Smooth muscle cell (in vitro differentiated cells): ENCODE results near the gene NDUFS3. TPM values are rescaled to one million over a fixed set of nuclear protein-coding genes. Genes with fewer than 3 reads are reported as not detected.

Experiments
- DNase-seq: peaks from one replicate; lab custom pipeline; 2025; ENCODE audit not compliant: unreplicated experiment; lab: John Stamatoyannopoulos, UW
- H2AFZ ChIP-seq: fragments of 200-600 bp; sonication (generic); 2 replicates; pipeline ENCODE4 v1.6.0; 2016; ENCODE audit warnings: antibody characterized with exemption, low read depth, mild to moderate bottlenecking
- H3F3A ChIP-seq: fragments of 200-600 bp; sonication (generic); 2 replicates; pipeline ENCODE4 v1.6.0; 2017; ENCODE audit warnings: antibody characterized with exemption, low read depth
- H3K27ac ChIP-seq: fragments of 200-600 bp; sonication (generic); 2 replicates; pipeline ENCODE4 v1.5.1; 2016; ENCODE audit warnings: low read depth, mild to moderate bottlenecking
- H3K27me3 ChIP-seq: fragments of 200-600 bp; sonication (generic); 2 replicates; pipeline ENCODE4 v1.6.1; 2016; ENCODE audit warnings: low read depth, mild to moderate bottlenecking
- H3K36me3 ChIP-seq: fragments of 200-600 bp; sonication (generic); 2 replicates; pipeline ENCODE4 v1.5.1; 2016; ENCODE audit warnings: low read depth
- H3K4me1 ChIP-seq: fragments of 200-600 bp; sonication (generic); 2 replicates; pipeline ENCODE4 v1.5.1; 2016; ENCODE audit warnings: low read depth
- H3K4me2 ChIP-seq: fragments of 200-600 bp; sonication (generic); 2 replicates; pipeline ENCODE4 v1.6.0; 2016; ENCODE audit warnings: mild to moderate bottlenecking
- H3K4me3 ChIP-seq: fragments of 200-600 bp; sonication (generic); 2 replicates; pipeline ENCODE4 v1.5.1; 2016; ENCODE audit warnings: mild to moderate bottlenecking
- H3K79me2 ChIP-seq: fragments of 200-600 bp; sonication (generic); 2 replicates; pipeline ENCODE4 v1.6.0; 2016; ENCODE audit warnings: low read depth, mild to moderate bottlenecking
- H3K9ac ChIP-seq: fragments of 200-600 bp; sonication (generic); 2 replicates; pipeline ENCODE4 v1.6.0; 2016; ENCODE audit warnings: low read depth
- H3K9me3 ChIP-seq: fragments of 200-600 bp; sonication (generic); replicated peaks from 2 replicates; pipeline ENCODE4 v1.5.1; 2016; ENCODE audit warnings: low read depth
- H4K20me1 ChIP-seq: fragments of 200-600 bp; sonication (generic); 2 replicates; pipeline ENCODE4 v1.6.0; 2016; ENCODE audit warnings: low read depth
- CTCF ChIP-seq: fragments of 200-600 bp; sonication (generic); IDR thresholded peaks from 2 replicates; pipeline ENCODE4 v1.5.1; 2017; ENCODE audit warnings: borderline replicate concordance, mild to moderate bottlenecking, antibody characterized with exemption; ENCODE audit not compliant: insufficient read depth, poor library complexity, severe bottlenecking
- WGBS: methylation state at CpG from one replicate; pipeline ENCODE4 v1.1.7; 2016; ENCODE audit warnings: low lambda C conversion rate; 5-methylcytosine and 5-hydroxymethylcytosine counted together
- polyA plus RNA-seq: library from polyadenylated mRNA; unstranded; fragments of >200 nt; fragmentation: Nextera tagmentation; extraction: Ambion mirVana; gene quantifications from 2 replicates; pipeline ENCODE4 v1.2.1, GENCODE V29; 2016
- total RNA-seq: library from RNA; depleted of rRNA; stranded (reverse); fragments of >200 nt; gene quantifications from 2 replicates; pipeline ENCODE4 v1.2.3, GENCODE V29; 2014

Gene NDUFS3
- total and polyA plus RNA-seq, 2 experiments from 2014 or later, result 53.8 to 110 TPM

GRCh38 chr11:47573321-47573720, 5.6 kb upstream of the NDUFS3 start:
- Histone ChIP-seq H3K79me2 (peaks cover 40% of the 10 kb centered on the region), H3K27ac (no peak overlapping the region)
- WGBS, result 95% methylated on average over 11 of the region's 11 CpGs

DNA sequence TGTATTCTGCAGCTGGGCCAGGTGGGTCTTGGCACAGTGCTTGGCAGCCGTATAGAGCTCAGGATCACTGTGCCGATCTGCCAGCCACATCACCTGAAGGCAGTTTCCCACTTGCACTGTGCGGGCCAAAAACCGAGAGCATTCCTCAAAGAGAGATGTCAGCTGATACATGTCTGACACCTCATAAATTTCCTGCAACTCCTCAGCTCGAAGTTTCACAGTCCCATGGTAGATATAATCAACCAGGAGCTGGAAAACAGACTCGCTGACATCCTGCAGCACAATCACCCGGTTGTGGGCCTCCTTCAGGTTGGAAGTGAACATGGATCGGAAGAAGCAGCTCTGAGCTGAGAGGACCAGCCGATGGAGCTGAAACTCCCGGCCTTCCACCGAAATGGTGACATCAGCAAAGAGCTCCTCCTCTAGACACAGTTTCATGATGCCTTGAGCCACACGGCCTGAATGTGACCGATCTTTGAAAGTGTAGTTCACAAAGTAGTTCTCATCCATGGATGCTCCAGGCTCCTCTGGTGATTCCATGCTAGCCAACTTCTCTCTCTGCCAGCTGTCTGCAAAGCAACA, 1.3 kb upstream of the NDUFS3 start:
- H3K36me3 ChIP-seq, result peaks cover 4% of the 10 kb centered on the region
- H3K9me3 ChIP-seq, result no peaks in the 10 kb centered on the region
- H3K27ac ChIP-seq, result peak overlapping the region; percentile 67
- peak overlapping the region; percentile 92 for H3K9ac ChIP-seq
- peak overlapping the region; percentile 84 for H3K4me3 ChIP-seq
- H3F3A ChIP-seq, result no peaks in the 10 kb centered on the region
- no peaks in the 10 kb centered on the region for H4K20me1 ChIP-seq
- H3K4me2 ChIP-seq, result peak overlapping the region; percentile 87
- DNase-seq, result no peak
- 62% methylated on average over 13 of the region's 13 CpGs for WGBS
- no peak for TF ChIP-seq CTCF
- peaks cover 12% of the 10 kb centered on the region for H3K4me1 ChIP-seq
- peaks cover 46% of the 10 kb centered on the region for H3K79me2 ChIP-seq
- H3K27me3 ChIP-seq, result no peaks in the 10 kb centered on the region
- H2AFZ ChIP-seq, result no peak overlapping the region

More at GRCh38 chr11:47573321-47573720, 5.6 kb upstream of the NDUFS3 start:
- no peak for TF ChIP-seq CTCF
- no peak for DNase-seq
- Histone ChIP-seq H3K9me3 (no peaks in the 10 kb centered on the region), H3K4me1 (peaks cover 7% of the 10 kb centered on the region), H4K20me1 (peaks cover 6% of the 10 kb centered on the region), H3K4me2 (no peak overlapping the region), H3K27me3 (no peaks in the 10 kb centered on the region), H3K36me3 (no peaks in the 10 kb centered on the region), H3F3A (no peaks in the 10 kb centered on the region), H2AFZ (no peak overlapping the region), H3K4me3 (no peak overlapping the region), H3K9ac (no peak overlapping the region)

- Histone ChIP-seq H3K27me3 (no peaks in the 10 kb centered on the region), H3F3A (no peaks in the 10 kb centered on the region), H3K27ac (no peak overlapping the region), H3K4me1 (peaks cover 5% of the 10 kb centered on the region), H2AFZ (no peak overlapping the region), H3K79me2 (peaks cover 23% of the 10 kb centered on the region), H3K36me3 (peaks cover 5% of the 10 kb centered on the region), H3K4me3 (no peak overlapping the region), H3K9me3 (no peaks in the 10 kb centered on the region), H3K4me2 (no peak overlapping the region), H3K9ac (no peak overlapping the region), H4K20me1 (no peaks in the 10 kb centered on the region)
- 91% methylated on average over 5 of the region's 5 CpGs for WGBS
- DNase-seq, result no peak
- TF ChIP-seq CTCF, result no peak
These were observed 5.0 kb downstream of the NDUFS3 start for GRCh38 chr11:47583844-47584243.

DNA sequence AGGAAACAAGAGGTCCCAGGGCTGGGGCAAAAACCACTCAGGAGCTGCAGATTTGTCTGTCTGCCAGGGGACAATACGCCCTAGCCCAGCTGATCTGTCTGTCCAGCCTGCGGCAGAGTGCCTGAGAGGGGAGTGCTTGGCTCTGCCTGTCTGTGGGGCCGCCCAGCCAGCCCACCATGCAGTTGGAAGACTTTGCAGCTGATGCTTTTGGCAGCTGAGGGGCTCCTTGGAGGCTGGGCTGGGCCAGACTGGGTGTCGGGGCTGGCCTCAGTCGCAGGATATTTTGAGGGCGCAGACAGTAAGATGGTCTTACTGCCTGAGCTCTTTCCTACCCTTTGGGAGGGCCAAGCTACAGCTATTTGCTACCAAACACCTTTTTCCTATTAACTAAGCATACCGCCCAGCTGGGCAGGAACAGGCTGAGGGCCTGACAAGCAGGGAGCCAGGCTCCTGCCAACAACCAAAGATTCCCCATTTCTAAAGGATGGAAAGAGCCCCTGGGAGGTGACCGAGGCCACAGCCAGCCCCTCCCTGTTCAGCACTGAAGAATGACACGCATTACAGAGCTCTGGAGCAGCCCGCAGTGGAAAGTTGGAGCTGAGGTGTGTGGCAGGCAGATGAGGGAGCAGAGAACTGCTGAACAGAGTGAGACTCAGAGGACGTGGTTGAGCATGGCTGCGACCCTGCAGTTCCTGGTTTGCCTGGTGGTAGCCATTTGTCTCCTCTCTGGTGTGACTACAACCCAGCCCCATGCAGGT, 7.4 kb downstream of the NDUFS3 start, which contains the start of gene FAM180B:
Gene FAM180B (plus strand): TSS at position 581 of the 758 bp plus-strand sequence. CDS start 91 bp downstream, at position 672.
- Histone ChIP-seq H3K27ac (no peak within 1 kb of the TSS), H3K4me1 (no peaks in the 10 kb centered on the region), H3K36me3 (peaks cover 5% of the 10 kb centered on the region), H3K9me3 (no peaks in the 10 kb centered on the region), H3K9ac (no peak within 1 kb of the TSS), H3K79me2 (peaks cover 1% of the 10 kb centered on the region), H4K20me1 (no peaks in the 10 kb centered on the region), H3K4me3 (no peak within 1 kb of the TSS), H3K27me3 (no peaks in the 10 kb centered on the region), H3K4me2 (no peak within 1 kb of the TSS), H2AFZ (no peak within 1 kb of the TSS), H3F3A (no peaks in the 10 kb centered on the region)
- 81% methylated on average over 12 of the region's 12 CpGs for WGBS
- DNase-seq, result no peak
- TF ChIP-seq CTCF, result no peak
